ENCODE data around the gene FAAH2.
"Not testable (repeated sequence)": the region's sequence is repeated elsewhere in the genome, so short reads cannot be mapped to it uniquely, and the experiment has no call there.

DNA sequence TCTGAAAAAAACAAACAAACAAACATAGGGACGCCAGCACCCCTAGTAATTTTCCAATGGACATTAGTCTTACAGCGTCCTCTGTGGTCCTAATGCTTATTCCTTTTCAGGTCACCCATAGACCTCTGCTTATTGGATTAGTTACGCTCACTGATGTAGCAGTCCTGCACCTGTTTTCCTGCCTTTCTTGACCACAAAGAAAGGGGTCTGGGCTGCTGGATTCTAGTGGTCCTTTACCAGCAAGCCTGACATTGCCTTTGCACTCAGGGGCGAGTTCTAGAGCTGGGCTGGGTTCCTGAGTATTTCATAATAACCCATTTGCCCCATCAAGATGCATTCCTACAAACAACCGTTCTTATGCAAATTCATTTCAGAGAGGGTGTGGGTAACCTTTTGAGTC, 116.7 kb downstream of the FAAH2 start:
- TF ChIP-seq, protein P1, sequence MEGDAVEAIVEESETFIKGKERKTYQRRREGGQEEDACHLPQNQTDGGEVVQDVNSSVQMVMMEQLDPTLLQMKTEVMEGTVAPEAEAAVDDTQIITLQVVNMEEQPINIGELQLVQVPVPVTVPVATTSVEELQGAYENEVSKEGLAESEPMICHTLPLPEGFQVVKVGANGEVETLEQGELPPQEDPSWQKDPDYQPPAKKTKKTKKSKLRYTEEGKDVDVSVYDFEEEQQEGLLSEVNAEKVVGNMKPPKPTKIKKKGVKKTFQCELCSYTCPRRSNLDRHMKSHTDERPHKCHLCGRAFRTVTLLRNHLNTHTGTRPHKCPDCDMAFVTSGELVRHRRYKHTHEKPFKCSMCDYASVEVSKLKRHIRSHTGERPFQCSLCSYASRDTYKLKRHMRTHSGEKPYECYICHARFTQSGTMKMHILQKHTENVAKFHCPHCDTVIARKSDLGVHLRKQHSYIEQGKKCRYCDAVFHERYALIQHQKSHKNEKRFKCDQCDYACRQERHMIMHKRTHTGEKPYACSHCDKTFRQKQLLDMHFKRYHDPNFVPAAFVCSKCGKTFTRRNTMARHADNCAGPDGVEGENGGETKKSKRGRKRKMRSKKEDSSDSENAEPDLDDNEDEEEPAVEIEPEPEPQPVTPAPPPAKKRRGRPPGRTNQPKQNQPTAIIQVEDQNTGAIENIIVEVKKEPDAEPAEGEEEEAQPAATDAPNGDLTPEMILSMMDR (IDR thresholded peaks at IDR 0.05; ENCODE audit: insufficient read depth, low read length) = not testable (repeated sequence)
- TF ChIP-seq GABPA (IDR thresholded peaks at IDR 0.05; ENCODE audit: low read depth) = not testable (repeated sequence)
